DMS53 treated with DMSO at 0.1 percent for 48 hours (cell line): Measurements from ENCODE around the gene B4GALT1.

Experiments
- DNase-seq: peaks from one replicate; lab custom pipeline; 2025; ENCODE audit not compliant: unreplicated experiment; lab: John Stamatoyannopoulos, UW

B4GALT1 gene

GRCh38 chr9:33142535-33142934, 24.6 kb downstream of the B4GALT1 start:
- DNase-seq = no peak

GRCh38 chr9:33140401-33141360, 26.5 kb downstream of the B4GALT1 start:
- DNase-seq = no peak

GRCh38 chr9:33139421-33140228, 27.5 kb downstream of the B4GALT1 start:
- no peak for DNase-seq

DNA sequence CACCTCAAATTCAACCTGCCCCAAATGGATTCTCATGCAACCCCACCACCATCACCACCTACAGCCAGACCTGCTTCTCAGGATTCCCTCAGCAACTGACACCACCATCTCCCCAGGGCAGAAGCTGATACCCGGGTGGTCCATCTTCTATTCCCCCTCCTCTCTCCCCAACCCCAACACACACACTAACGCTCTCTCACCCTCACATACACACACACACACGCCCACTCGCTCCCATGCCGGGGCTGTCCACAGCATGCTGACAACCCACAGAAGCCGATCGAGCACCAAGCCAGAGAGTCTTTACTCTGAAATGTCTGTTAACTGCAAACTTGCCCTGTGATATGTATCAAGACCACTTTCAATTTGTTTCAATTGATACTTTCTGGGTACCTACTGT, 28.4 kb downstream of the B4GALT1 start:
- DNase-seq = no peak

DNA sequence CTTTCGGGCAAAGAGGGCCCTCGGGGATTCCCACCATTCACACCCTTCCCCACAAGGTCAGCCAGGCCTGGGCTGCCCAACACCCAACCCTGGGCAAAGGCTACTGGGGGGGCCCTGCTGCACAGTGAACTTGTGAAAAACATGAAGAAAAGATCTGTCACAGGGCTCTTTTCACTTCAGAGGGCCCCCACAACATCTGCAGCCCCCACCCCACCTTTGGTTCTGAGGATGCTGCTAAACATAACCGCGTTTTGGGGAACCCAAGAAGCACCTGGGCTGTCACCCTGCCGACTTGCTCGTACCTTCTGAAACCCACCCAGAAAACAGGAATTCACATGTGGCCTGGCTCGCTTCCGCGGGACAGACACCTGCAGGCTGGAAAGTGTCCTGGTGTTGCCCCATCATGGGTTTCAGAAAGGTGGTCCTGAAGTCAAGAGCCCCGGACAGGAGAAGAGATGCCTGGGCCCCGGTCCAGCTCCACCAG, 29.3 kb downstream of the B4GALT1 start:
- DNase-seq = no peak

DNA sequence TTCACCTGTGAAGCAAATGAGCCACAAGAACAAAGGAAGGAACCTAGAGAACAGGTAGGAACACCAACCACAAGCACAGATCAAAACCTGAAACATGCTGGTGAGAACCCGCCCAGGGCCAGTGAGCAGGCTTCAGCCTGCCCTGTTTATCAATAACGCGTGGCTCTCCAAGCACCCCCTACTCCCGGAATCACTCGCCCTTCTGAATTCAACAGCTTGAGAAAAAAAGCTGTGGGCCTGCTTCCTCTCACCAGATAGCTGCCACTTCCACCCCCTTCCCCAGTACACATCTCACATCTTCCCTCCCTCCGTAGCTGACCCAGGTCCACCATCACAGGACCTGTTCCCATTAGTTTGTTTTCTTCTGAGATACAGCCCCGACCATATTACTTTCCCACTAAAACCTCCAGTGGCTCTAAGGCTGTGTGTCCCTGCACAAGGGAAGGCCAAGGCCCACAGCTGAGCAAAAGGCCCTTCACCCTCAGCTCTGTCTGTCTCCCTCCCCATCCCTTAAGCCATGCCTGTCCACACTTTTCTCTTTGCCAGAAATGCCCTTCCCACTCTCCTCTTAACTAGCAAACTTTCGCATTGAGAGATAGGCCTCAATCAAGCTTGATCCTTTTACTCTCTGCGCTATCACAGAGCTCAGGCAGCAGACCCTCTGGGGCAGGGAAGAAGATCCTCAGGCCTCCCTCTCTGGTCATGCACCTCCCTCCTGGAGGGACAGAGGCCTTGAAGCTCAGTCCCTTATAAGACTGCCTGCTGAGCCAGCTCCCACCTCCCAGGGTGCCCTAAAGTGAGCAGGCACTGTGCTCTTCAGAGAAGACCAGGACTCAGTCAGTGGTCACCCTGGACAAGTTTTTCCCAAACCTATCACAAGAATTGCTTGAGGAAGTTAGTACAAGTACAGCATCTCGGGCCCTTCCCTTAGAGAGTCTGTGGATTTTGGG, 30.1 kb downstream of the B4GALT1 start:
- no peak for DNase-seq

DNA sequence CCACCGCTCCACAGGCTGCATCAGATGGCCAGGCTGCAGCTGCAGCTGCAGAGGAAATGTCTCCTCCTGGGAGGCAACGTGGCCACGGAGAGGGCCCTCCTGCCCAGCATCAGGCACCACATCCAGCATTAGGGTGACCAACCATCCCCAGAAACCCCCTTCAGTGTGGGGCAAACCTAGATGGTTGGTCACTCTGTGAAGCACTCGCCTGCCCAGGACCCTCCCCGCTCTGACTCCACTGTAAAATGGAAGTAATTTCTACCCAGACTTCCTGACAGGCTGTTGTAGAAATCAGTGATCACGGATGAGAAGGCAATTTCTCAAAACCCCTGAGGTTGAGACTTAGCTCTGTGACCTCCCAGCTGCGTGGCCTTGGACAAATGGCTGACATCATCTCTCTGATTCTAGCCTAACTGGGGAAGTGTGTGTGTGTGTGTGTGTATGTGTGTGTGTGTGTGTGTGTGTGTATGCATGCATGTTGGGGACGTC, 31.6 kb downstream of the B4GALT1 start:
- DNase-seq = no peak

DNA sequence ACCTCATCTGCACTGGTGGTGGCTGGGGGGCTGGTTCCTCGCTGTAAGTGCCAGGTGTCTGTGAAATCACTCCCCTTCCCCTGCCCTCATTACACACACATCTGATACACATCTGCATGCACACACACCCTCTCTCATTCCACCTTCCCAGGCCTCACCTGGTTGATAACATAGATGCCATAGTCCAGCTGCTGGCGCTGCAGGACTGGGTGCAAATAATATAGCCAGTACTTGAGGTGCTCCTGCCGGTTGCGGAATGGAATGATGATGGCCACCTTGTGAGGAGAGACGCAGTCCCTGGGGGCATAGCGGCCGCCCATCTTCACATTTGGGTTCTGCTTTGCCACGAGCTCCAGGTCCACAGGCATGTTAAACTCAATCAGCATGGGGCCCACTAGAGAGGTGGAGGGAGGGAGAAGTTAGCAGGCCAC, 32.1 kb downstream of the B4GALT1 start:
- no peak for DNase-seq

DNA sequence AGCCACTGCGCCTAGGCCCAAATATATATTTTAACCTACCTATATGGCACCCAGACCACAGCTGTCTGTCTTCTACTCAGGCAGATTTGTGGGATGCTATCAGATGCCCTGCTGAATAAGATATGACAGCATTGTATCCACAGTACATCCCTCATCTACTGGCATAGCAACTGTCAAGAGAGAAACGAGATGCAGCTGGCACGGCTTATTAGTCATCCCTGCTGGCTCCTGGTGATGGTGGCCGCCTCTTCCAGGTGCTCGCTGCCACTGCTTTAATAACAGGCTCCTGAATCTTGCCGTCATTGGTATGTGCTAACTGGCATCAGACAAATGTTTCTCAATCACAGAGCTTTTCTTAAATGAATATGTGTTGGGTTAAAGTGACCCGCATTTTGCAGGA, 34.0 kb downstream of the B4GALT1 start:
- peak; percentile 57 for DNase-seq

- DNase-seq = no peak
Measured at GRCh38 chr9:33131790-33132772, 35.1 kb downstream of the B4GALT1 start.

GRCh38 chr9:33130961-33131789, 36.0 kb downstream of the B4GALT1 start:
- peak; percentile 74 for DNase-seq

- DNase-seq = peak; percentile 10
Measured at GRCh38 chr9:33129886-33130881, 37.0 kb downstream of the B4GALT1 start.

- no peak for DNase-seq
Measured at GRCh38 chr9:33129251-33129885, 37.8 kb downstream of the B4GALT1 start.

DNA sequence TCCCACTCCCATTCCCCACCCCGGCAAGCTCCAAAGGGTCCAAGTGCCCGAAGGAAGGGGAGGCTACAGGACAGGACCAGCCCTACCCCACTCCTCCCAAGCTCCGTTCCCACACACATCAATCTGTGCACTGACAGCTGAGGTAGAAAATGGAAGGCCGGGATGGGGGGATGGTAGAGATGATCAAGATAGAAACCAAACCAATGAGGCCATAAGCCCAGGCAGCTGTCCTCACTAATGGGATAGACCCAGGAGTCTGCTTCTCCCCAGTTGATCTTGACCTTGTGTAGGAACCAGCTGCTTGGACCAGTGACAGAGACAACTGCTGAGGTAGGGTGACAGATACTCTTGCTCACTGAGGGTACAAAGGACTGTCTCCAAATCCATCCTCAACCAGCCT, 38.6 kb downstream of the B4GALT1 start:
- DNase-seq = no peak

DNA sequence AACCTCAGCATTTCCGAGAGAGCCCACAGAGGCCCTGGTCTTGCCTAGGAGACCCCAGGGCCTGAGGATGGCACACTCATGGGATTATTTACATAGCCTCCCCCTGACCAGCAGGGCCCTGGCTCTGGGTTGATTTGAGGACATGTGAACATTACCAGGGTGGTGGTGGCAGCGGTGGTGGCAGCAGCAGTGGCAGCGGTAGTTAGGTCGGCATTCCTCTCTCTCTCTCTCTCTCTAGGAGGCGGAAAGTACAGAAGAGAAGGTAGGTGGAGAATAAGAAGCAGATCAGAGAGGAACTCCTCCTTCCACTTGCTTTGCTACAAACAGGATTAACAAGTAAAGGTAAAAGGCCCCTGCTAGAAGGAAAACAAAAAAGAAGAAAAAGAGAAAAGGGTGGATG, 39.3 kb downstream of the B4GALT1 start:
- no peak for DNase-seq

GRCh38 chr9:33125871-33126823, 41.0 kb downstream of the B4GALT1 start:
- no peak for DNase-seq
